ENCODE data around the gene MYO1D.

DNA sequence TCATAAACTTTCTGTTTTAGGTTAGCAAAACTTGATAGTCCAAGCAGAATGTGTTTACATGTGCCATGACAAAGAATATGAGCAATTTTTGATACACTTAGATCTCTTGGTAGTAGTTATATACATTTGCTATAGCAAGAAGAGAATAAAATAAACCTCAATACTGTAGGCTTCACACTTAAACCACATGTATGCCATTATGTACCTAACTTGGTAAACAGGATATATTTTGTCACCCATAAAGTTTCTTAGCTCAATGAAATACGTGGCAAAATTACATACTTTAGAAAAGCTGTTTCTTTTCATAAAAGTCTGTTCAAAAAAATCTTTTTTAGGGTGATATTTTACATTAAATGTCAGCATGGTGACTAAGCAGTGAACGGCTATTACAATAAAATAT, 184.7 kb downstream of the MYO1D start:
- TF ChIP-seq, protein P1, sequence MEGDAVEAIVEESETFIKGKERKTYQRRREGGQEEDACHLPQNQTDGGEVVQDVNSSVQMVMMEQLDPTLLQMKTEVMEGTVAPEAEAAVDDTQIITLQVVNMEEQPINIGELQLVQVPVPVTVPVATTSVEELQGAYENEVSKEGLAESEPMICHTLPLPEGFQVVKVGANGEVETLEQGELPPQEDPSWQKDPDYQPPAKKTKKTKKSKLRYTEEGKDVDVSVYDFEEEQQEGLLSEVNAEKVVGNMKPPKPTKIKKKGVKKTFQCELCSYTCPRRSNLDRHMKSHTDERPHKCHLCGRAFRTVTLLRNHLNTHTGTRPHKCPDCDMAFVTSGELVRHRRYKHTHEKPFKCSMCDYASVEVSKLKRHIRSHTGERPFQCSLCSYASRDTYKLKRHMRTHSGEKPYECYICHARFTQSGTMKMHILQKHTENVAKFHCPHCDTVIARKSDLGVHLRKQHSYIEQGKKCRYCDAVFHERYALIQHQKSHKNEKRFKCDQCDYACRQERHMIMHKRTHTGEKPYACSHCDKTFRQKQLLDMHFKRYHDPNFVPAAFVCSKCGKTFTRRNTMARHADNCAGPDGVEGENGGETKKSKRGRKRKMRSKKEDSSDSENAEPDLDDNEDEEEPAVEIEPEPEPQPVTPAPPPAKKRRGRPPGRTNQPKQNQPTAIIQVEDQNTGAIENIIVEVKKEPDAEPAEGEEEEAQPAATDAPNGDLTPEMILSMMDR (conservative IDR thresholded peaks at IDR 0.05; ENCODE audit: low read length), result no peak
- no peak for TF ChIP-seq EZH2phosphoT487 (IDR thresholded peaks at IDR 0.05; ENCODE audit: borderline replicate concordance, low read depth, low read length)
